HCT116 (cell line): Measurements from ENCODE around the gene VTI1A. TPM values are rescaled to one million over a fixed set of nuclear protein-coding genes. Genes with fewer than 3 reads are reported as not detected.

ENCODE experiments used
- ATAC-seq: fragments of 200-7000 bp; cut with Tn5 transposase; 2 replicates; pipeline ENCODE4 v1.9.1; 2020; ENCODE audit warnings: mild to moderate bottlenecking, moderate library complexity
- BruUV-seq: library from RNA; stranded (reverse); fragments of 400-500 nt; replicated peaks from 2 replicates; lab custom pipeline; 2021; lab: Mats Ljungman, UMichigan
- CTCF ChIA-PET: fragments of 300-600 bp; sonication (Branson Sonifier 250); formaldehyde crosslinking; loops from one replicate; lab custom pipeline; 2021; ENCODE audit warnings: antibody characterized with exemption; lab: Charles Lee
- POLR2A ChIA-PET: fragments of 300-600, 350-600 bp; sonication (Branson Sonifier 250); formaldehyde crosslinking; loops from one replicate; lab custom pipeline; 2021; ENCODE audit warnings: antibody characterized with exemption; lab: Charles Lee
- RAD21 ChIA-PET, 2 experiments: fragments of 300-600 bp; sonication (Branson Sonifier 250); formaldehyde crosslinking; loops; one replicate each; lab custom pipeline; 2023; ENCODE audit warnings: low total read pairs in 2 of 2; ENCODE audit not compliant: uncharacterized antibody in 2 of 2, unreplicated experiment in 2 of 2, low non-redundant PET in 1 of 2; lab: Charles Lee
- DNase-seq: peaks from one replicate; pipeline ENCODE4 v3.0.0-alpha.2; 2010; ENCODE audit warnings: low read depth, low spot score
- H2AFZ ChIP-seq: fragments of 200-600 bp; shearing (Covaris generic), sonication (generic); 2 replicates; pipeline ENCODE4 v1.6.1; 2017; ENCODE audit warnings: low read depth, mixed run types, mixed read lengths, antibody characterized with exemption, low read length; ENCODE audit not compliant: poor library complexity, severe bottlenecking
- H3K27ac ChIP-seq: 2 replicates; pipeline ENCODE4 v1.5.1; 2012; ENCODE audit warnings: low read depth, low read length
- H3K27me3 ChIP-seq: fragments of 200-600 bp; sonication (generic); 2 replicates; pipeline ENCODE4 v1.6.1; 2016; ENCODE audit warnings: mixed run types, low read length, mixed read lengths; ENCODE audit not compliant: insufficient read depth
- H3K36me3 ChIP-seq, 2 experiments: fragments of 200-500 bp in 1 of 2; fragments of 200-600 bp in 1 of 2; sonication (Bioruptor generic) in 1 of 2; sonication (generic) in 1 of 2; 2 replicates each; pipeline versions ENCODE4 v1.5.1 to v1.6.1; 2014 to 2016; ENCODE audit warnings: low read length in 2 of 2, inconsistent platforms in 1 of 2, mixed read lengths in 1 of 2, mixed run types in 1 of 2; ENCODE audit not compliant: insufficient read depth in 2 of 2, control insufficient read depth in 1 of 2
- H3K4me1 ChIP-seq, 2 experiments: fragments of 200-600 bp in 1 of 2; sonication (generic) in 1 of 2; 2 replicates each; pipeline versions ENCODE4 v1.5.1 to v1.6.1; 2012 to 2017; ENCODE audit warnings: low read length in 2 of 2, inconsistent platforms in 1 of 2, mild to moderate bottlenecking in 1 of 2, mixed read lengths in 1 of 2, mixed run types in 1 of 2, moderate library complexity in 1 of 2; ENCODE audit not compliant: insufficient read depth in 2 of 2, control insufficient read depth in 1 of 2
- H3K4me2 ChIP-seq: fragments of 200-600 bp; sonication (generic); 2 replicates; pipeline ENCODE4 v1.6.1; 2017; ENCODE audit warnings: mixed run types, low read length, mixed read lengths
- H3K4me3 ChIP-seq, 2 experiments: fragments of 200-600 bp in 1 of 2; sonication (generic) in 1 of 2; replicated peaks in 1 of 2; 2 replicates each; pipeline ENCODE4 v1.5.1; 2011 to 2016; ENCODE audit warnings: low read length in 2 of 2, control low read depth in 1 of 2, low read depth in 1 of 2, mild to moderate bottlenecking in 1 of 2, mixed read lengths in 1 of 2, mixed run types in 1 of 2
- H3K79me2 ChIP-seq: fragments of 200-600 bp; sonication (generic); 2 replicates; pipeline ENCODE4 v1.6.1; 2017; ENCODE audit warnings: mild to moderate bottlenecking, mixed run types, low read length, moderate library complexity, mixed read lengths; ENCODE audit not compliant: insufficient read depth
- H3K9ac ChIP-seq: fragments of 200-600 bp; sonication (generic); 2 replicates; pipeline ENCODE4 v1.6.1; 2016; ENCODE audit warnings: low read length, mixed read lengths
- H3K9me2 ChIP-seq: fragments of 200-600 bp; sonication (generic), shearing (Covaris generic); 2 replicates; pipeline ENCODE4 v1.6.1; 2017; ENCODE audit warnings: mixed run types, mild to moderate bottlenecking, moderate library complexity; ENCODE audit not compliant: insufficient read depth
- H3K9me3 ChIP-seq, 2 experiments: fragments of 200-500 bp in 1 of 2; fragments of 200-600 bp in 1 of 2; sonication (Bioruptor generic) in 1 of 2; sonication (generic) in 1 of 2; 2 replicates each; pipeline ENCODE4 v1.6.1; 2014 to 2017; ENCODE audit warnings: low read length in 2 of 2, mixed read lengths in 2 of 2, inconsistent platforms in 1 of 2, low read depth in 1 of 2, mild to moderate bottlenecking in 1 of 2, mixed run types in 1 of 2, moderate library complexity in 1 of 2; ENCODE audit not compliant: control insufficient read depth in 1 of 2, insufficient read depth in 1 of 2
- H4K20me1 ChIP-seq: fragments of 200-600 bp; sonication (generic), shearing (Covaris generic); 2 replicates; pipeline ENCODE4 v1.6.1; 2017; ENCODE audit warnings: mixed run types, mild to moderate bottlenecking, moderate library complexity; ENCODE audit not compliant: insufficient read depth
- CBX3 ChIP-seq: IDR thresholded peaks from 2 replicates; pipeline ENCODE4 v1.6.1; 2012; ENCODE audit warnings: low read depth
- CEBPB ChIP-seq: IDR thresholded peaks from 2 replicates; pipeline ENCODE4 v1.6.1; 2012; ENCODE audit warnings: low read depth
- EGR1 ChIP-seq: IDR thresholded peaks from 2 replicates; pipeline ENCODE4 v1.6.1; 2012; ENCODE audit warnings: low read depth
- EZH2 ChIP-seq: fragments of 200-600 bp; sonication (generic); IDR thresholded peaks from 2 replicates; pipeline ENCODE4 v1.6.1; 2017; ENCODE audit warnings: antibody characterized with exemption, mixed run types
- EZH2phosphoT487 ChIP-seq: fragments of 200-600 bp; IDR thresholded peaks from 2 replicates; pipeline ENCODE4 v1.6.1; 2018; ENCODE audit warnings: antibody characterized with exemption, borderline replicate concordance
- FOSL1 ChIP-seq: IDR thresholded peaks from 2 replicates; pipeline ENCODE4 v1.6.1; 2012; ENCODE audit warnings: low read depth
- MAX ChIP-seq: IDR thresholded peaks from 2 replicates; pipeline ENCODE4 v1.6.1; 2012
- POLR2A ChIP-seq: IDR thresholded peaks from 2 replicates; pipeline ENCODE4 v1.7.0; 2011; ENCODE audit warnings: borderline replicate concordance; ENCODE audit not compliant: insufficient read depth, insufficient read length; ENCODE audit errors: extremely low read depth
- POLR2AphosphoS5 ChIP-seq: IDR thresholded peaks from 2 replicates; pipeline ENCODE4 v1.6.1; 2011; ENCODE audit warnings: mild to moderate bottlenecking, low read depth, low read length, moderate library complexity
- RAD21 ChIP-seq: IDR thresholded peaks from 2 replicates; pipeline ENCODE4 v1.6.1; 2012; ENCODE audit warnings: low read depth, mild to moderate bottlenecking
- REST ChIP-seq: IDR thresholded peaks from 2 replicates; pipeline ENCODE4 v1.6.1; 2012; ENCODE audit warnings: low read depth
- SIN3A ChIP-seq: IDR thresholded peaks from 2 replicates; pipeline ENCODE4 v1.6.1; 2012; ENCODE audit warnings: low read depth
- SP1 ChIP-seq: IDR thresholded peaks from 2 replicates; pipeline ENCODE4 v1.6.1; 2012; ENCODE audit warnings: low read depth
- SRF ChIP-seq: IDR thresholded peaks from 2 replicates; pipeline ENCODE4 v1.6.1; 2012; ENCODE audit warnings: low read depth
- ZFX ChIP-seq: fragments of 450-650 bp; IDR thresholded peaks from 2 replicates; pipeline ENCODE4 v1.6.1; 2017
- ZNF274 ChIP-seq: fragments of 200-500 bp; sonication (Bioruptor generic); IDR thresholded peaks from 2 replicates; pipeline ENCODE4 v1.6.1; 2014; ENCODE audit warnings: mild to moderate bottlenecking, low read depth, low read length, inconsistent platforms
- intact Hi-C: fragments of 100-400 bp; cut with micrococcal nuclease; formaldehyde crosslinking; loops from 2 replicates; pipeline ENCODE4 v1.10.0; 2022
- total RNA-seq: library from RNA; stranded (reverse); gene quantifications from one replicate; pipeline ENCODE4 v1.2.1, GENCODE V29; 2021; ENCODE audit not compliant: unreplicated experiment
- TF ChIP-seq, protein P1 (sequence below): IDR thresholded peaks from 2 replicates; pipeline ENCODE4 v1.6.1; 2011; ENCODE audit warnings: mild to moderate bottlenecking, low read length, moderate library complexity; ENCODE audit not compliant: insufficient replicate concordance; ENCODE audit errors: extremely low read depth

Gene VTI1A
- total RNA-seq, 1 experiment from 2014 or later, result 80.7 TPM

GRCh38 chr10:112649822-112650152, 202.8 kb downstream of the VTI1A start (continued):
- no peak for TF ChIP-seq REST
- TF ChIP-seq FOSL1, result no peak
- no peak for TF ChIP-seq RAD21
- no peak for TF ChIP-seq SP1
- no peak for TF ChIP-seq SIN3A

GRCh38 chr10:112650588-112651030, 203.6 kb downstream of the VTI1A start:
- H3K4me3 ChIP-seq, result no peak overlapping the region
- H3K9me3 ChIP-seq, result no peaks in the 10 kb centered on the region
- POLR2A ChIA-PET, result interaction anchor here (0.8 kb wide), 1 partner anchor 8 kb away, joined by 3 read pairs; no protein-coding TSS in a partner anchor
- BruUV-seq, result no TSS peak
- no peaks in the 10 kb centered on the region for H4K20me1 ChIP-seq
- H3K27me3 ChIP-seq, result no peaks in the 10 kb centered on the region
- RAD21 ChIA-PET, result no interaction called here
- intact Hi-C loops, result no loop called here
- ATAC-seq, result peak; percentile 66
- no peaks in the 10 kb centered on the region for H3K9me2 ChIP-seq
- CTCF ChIA-PET, result no interaction called here
- H3K9ac ChIP-seq, result no peak overlapping the region
- no peak for DNase-seq
- peaks cover 19 to 30% of the 10 kb centered on the region in 2 experiments for H3K4me1 ChIP-seq
- H3K4me2 ChIP-seq, result peak overlapping the region; percentile 37; the same call in 1 of the 2 replicates
- H3K27ac ChIP-seq, result no peak overlapping the region
- no peaks in the 10 kb centered on the region for H3K36me3 ChIP-seq
- H3K79me2 ChIP-seq, result peaks cover 13% of the 10 kb centered on the region; the same call in 1 of the 2 replicates
- H2AFZ ChIP-seq, result no peak overlapping the region
- TF ChIP-seq FOSL1 (peak; percentile 63), CBX3 (no peak), EZH2phosphoT487 (no peak), SP1 (peak; percentile 41), MAX (no peak), RAD21 (no peak), ZNF274 (no peak), ZFX (no peak), EGR1 (no peak), POLR2A (no peak), SRF (0 out of 2 replicates have a peak, but pooled peaks have one; percentile 14), POLR2AphosphoS5 (no peak), EZH2 (no peak), SIN3A (no peak), REST (no peak), CEBPB (peak; percentile 72)
- TF ChIP-seq, protein P1, sequence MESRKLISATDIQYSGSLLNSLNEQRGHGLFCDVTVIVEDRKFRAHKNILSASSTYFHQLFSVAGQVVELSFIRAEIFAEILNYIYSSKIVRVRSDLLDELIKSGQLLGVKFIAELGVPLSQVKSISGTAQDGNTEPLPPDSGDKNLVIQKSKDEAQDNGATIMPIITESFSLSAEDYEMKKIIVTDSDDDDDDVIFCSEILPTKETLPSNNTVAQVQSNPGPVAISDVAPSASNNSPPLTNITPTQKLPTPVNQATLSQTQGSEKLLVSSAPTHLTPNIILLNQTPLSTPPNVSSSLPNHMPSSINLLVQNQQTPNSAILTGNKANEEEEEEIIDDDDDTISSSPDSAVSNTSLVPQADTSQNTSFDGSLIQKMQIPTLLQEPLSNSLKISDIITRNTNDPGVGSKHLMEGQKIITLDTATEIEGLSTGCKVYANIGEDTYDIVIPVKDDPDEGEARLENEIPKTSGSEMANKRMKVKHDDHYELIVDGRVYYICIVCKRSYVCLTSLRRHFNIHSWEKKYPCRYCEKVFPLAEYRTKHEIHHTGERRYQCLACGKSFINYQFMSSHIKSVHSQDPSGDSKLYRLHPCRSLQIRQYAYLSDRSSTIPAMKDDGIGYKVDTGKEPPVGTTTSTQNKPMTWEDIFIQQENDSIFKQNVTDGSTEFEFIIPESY, result no peak
